SK-N-DZ (cell line): Measurements from ENCODE around the gene CREB5.
"Not testable (repeated sequence)": the region's sequence is repeated elsewhere in the genome, so short reads cannot be mapped to it uniquely, and the experiment has no call there.

ENCODE experiments used
- DNase-seq: peaks from one replicate; pipeline ENCODE4 v3.0.0-alpha.2; 2015; ENCODE audit warnings: low spot score

CREB5 gene

DNA sequence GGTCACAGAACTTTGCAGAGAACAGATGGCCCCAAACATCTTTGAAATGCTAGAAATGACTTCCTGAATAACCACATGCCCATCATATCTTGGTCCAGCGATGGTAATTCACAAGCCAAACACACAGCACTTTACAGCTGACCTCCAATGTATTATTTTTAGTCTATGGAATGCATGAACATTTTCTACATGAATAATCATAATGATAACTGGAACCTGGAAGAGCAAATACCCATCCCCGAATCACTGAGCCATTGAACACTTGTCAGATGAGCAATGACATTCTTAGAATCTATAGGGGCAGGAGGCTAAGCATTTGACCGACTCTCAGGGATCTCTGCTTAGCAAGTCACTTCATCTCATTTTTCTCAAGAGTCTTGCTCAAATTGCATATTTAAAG lies 167.3 kb downstream of the CREB5 start:
- DNase-seq: no peak

DNA sequence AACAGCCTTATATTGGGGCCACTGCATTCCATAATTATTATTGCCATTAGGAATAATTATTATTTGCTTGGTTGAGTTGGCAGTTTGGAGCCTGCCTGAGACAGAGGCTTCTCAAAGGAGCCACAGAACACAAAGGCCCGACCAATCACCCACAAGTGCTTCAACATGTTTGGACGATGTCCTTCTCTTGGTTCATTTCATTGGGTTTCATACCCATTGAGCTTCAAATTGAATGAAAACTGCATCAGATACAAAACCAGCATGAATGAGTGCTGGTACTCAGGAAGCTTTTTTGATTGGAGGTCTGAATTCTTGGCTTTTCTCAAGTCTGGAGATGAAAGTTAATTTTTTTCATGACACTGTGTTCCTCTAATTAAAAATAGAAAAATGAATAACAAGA lies 168.3 kb downstream of the CREB5 start:
- DNase-seq: no peak

- DNase-seq: no peak
Measured at GRCh38 chr7:28581351-28581750, 169.0 kb downstream of the CREB5 start.

GRCh38 chr7:28582226-28582625 lies 169.9 kb downstream of the CREB5 start:
- DNase-seq: no peak

- DNase-seq: no peak
Measured at GRCh38 chr7:28584235-28584634, 171.9 kb downstream of the CREB5 start.

GRCh38 chr7:28586736-28587135 lies 174.4 kb downstream of the CREB5 start:
- no peak for DNase-seq

GRCh38 chr7:28587211-28587610 lies 174.9 kb downstream of the CREB5 start:
- no peak for DNase-seq

DNA sequence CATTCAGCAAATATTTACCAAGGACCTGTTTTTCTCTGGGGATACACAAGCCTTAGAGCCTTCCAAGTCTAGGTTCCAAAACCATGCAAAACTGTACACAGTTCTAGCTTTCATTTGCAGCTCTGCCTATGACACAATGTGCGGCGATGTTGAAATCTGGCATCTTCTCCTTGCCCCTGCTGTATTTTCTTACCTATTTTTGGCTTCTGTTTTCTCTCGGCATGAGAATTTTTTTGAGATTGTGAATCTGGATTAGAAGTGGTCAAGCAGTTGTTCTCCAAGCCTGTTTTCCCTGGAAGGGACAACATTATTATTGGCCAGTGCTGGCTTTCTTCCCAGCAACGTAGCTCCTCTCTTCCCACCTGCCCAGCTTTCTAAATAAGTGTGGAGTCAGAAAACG lies 176.3 kb downstream of the CREB5 start:
- DNase-seq: no peak

DNA sequence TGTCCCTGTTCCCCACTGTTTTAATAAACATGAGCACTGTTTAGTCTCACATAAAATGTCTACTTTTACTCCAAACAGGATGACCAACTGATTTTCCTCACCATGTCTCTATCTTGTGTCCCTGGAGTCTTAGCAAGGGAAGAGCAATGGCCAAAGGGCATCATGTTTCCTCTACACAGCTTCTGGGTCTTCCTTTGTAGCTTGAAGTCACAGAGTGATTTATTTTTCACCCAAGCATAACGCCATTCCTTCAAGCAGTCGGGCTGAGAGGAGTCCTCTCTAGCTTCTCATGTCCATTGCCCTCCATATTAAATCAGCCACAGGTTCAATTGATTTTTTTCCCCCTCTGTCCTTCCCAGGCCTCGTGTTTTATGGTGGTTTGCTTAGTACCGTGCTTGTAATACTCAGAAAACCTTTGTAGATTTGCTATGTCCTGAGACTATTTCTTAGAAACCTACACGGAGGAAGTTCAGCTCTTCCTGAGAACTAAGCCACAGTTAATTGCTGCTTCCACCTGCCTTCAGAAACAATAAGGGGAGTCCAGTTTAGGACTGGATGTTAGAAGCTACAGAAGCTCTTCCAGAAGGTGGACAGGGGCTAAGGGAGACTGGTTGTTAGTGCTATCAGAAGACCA lies 178.8 kb downstream of the CREB5 start:
- DNase-seq: no peak

DNA sequence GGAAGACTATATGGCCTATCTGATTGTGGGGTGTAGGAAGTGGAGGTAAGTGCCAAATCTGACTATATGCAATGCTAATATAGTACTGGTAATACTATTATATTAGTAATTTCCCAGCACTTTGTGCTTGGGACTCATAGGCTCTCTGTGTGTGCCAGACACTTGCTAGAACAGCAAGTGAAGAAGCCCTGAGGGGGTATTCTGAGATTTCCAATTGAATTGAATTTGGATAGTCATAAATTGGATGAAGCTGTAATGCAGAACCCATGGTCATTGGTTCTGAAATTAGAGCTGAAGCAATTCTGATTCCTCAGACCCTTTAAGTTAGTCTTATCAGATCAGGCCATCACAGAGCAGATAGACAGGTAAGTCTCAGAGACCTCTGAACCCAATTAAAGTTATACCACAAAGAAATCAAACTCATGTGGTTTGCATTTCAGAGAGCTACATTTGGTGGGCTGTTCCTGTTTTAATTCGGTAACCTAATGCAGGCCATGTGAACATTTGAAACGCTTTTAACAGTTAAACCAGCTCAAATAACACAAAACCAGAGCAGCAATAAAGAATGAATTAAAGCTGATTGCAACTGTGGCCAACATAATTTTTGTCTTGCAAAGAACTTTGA lies 179.5 kb downstream of the CREB5 start:
- DNase-seq: no peak

GRCh38 chr7:28592861-28593260 lies 180.5 kb downstream of the CREB5 start:
- no peak for DNase-seq

GRCh38 chr7:28595076-28595475 lies 182.8 kb downstream of the CREB5 start:
- DNase-seq: no peak

DNA sequence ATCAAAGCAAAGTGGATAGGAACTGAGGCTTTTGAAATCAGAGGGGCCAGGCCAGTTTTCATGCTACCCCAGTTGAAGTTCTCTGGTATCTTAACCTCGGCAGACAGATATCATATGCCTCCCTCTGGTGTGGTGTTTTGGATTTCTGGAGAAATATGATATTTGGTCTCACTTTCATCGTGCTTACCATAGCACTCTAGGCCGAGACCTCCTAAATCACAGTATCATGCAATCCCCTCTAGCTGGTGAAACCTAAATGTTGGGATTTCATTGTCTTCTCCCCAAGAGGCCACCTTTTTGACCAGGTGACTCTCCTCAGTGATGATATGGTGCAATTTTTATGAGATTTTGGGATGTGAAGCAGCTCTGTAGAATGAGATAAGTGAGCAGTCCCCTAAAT lies 183.5 kb downstream of the CREB5 start:
- no peak for DNase-seq

GRCh38 chr7:28596245-28596935 lies 184.1 kb downstream of the CREB5 start:
- DNase-seq: no peak

DNA sequence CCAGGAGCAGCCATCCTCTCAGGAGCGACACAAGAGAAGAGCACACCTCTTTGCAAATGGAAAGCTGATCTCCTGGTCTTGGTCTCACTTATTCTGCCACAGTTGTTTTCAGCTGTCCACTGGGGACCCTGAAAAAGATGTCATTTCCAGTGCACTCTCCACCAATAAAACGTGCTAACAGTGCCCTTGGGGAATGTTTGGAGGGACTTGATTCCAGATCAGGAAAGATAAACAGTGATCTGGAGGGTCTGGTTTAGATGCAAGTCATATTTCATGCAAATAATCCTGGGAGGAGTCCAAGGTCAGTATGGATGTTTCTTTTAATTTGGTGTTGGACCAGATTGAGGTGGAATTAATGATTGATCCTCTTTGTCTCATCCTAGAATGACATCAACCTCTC lies 185.0 kb downstream of the CREB5 start:
- DNase-seq: peak; percentile 43

DNA sequence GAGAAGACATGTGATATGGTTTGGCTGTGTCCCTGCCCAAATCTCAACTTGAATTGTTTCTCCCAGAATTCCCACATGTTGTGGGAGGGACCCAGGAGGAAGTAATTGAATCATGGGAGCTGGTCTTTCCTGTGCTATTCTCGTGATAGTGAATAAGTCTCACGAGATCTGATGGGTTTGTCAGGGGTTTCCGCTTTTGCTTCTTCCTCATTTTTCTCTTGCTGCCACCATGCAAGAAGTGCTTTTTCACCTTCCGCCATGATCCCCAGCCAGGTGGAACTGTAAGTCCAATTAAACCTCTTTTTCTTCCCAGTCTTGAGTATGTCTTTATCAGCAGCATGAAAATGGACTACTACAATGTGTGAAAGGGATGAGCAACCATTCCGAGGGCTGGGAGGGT lies 185.7 kb downstream of the CREB5 start:
- DNase-seq: not testable (repeated sequence)

DNA sequence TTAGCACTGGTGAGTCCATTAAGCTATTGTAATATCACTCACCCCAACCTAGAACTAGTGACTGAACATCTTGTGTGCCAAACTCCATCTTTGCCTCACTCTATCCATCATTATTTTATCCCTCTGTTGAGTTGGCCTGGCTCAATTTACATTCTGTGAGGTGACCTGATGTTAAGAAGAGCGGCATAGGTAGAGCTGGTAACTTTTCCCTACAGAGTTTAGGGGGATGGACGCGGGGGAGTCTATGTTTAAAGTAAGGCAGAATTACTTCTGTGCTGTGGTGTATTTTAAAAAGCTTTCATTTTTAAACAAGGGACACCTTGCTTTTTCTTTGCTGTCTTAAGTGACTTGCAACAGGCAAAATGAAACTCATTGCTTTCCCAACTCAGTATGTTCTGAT lies 186.3 kb downstream of the CREB5 start:
- DNase-seq: no peak

DNA sequence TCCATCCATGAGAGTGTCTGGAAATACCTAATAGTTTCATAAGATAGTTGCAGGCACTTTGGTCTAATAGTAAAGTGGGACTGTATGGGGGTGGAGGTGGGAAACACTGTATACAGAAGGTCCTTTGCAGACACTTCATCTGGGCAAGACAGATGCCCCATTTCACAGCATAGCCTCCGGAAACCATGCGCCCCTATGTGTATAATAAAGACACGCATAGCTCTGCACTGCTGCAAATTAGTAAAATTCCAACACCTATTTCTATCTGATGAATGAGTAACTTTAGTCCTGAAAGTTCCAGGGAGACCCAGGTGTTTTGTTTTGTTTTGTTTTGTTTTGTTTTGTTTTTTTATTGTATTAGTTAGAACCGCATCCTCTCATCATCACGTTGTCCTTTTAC lies 187.1 kb downstream of the CREB5 start:
- DNase-seq: no peak

- no peak for DNase-seq
Measured at GRCh38 chr7:28602282-28602681, 190.0 kb downstream of the CREB5 start.

DNA sequence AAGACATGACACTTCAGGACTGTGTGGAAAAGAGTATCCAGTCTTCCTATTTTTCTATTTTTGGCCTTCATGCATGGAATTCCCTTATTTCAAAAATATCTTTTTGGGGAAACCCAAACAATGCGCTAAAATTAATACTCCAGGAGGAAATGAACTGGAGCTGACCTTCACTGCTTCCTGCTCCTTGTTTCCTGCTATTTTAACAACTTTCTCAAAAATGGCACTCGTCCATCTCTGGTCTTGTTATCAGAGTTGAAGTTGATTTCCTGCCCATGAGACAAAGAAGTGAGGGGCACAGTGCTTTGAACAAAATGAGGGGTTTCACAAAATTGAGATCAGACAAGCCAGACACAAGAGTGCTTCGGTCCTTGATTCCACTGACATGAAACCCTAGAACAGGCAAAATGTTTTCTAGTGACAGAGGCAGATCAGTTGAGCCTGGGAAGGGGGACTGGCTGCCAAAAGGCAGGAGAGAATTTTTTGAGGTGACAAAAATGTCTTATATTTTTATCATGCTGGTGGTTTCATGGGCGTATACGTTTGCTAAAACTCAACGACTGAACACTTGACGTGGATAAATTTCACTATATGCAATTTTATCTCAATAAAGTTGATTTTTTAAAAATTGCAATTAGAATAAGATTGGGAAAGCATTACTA lies 193.2 kb downstream of the CREB5 start:
- DNase-seq: no peak

DNA sequence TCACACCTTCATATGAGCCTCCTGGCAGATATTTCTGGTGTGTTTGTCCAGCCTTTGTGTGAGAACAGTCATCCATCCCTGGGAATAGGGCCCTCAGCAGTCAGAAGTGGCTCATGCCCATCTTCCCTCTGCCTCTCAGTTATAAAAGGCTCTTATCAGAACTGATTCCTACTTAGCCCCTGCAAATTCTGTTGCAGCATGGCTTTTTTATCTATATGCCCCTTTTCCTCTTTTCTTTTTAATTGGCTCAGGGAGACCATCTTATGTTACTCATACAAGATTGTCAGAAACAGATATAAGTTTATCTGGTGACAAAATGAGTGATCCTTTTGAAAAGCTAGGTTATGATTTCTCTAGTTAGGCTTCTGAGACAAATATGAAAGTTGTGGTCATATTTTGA lies 194.1 kb downstream of the CREB5 start:
- DNase-seq: no peak

GRCh38 chr7:28607855-28608193 lies 195.5 kb downstream of the CREB5 start:
- no peak for DNase-seq

GRCh38 chr7:28608237-28608656 lies 195.9 kb downstream of the CREB5 start:
- DNase-seq: no peak
